ENCODE measurements around the gene STARD9. TPM values are rescaled to one million over a fixed set of nuclear protein-coding genes. Genes with fewer than 3 reads are reported as not detected.

Gene STARD9
- polyA plus RNA-seq, 1 donor (not counting 4 experiments of a cell fraction or from before 2014, with no cell fraction given), result 0.76 TPM

- Histone ChIP-seq H3K4me1 (ENCODE audit: control insufficient read depth, extremely low read depth, insufficient read depth, low read length) (no peaks in the 10 kb centered on the region), H3K27me3 (ENCODE audit: control insufficient read depth, extremely low read depth, insufficient read depth, low read length) (no peaks in the 10 kb centered on the region), H3K9me3 (ENCODE audit: control insufficient read depth, low read depth, low read length) (no peaks in the 10 kb centered on the region), H3K79me2 (ENCODE audit: control insufficient read depth, insufficient read depth, low read length) (no peaks in the 10 kb centered on the region), H3K9me1 (ENCODE audit: control insufficient read depth, extremely low read depth, insufficient read depth, low read length) (no peaks in the 10 kb centered on the region), H2AFZ (ENCODE audit: control insufficient read depth, low read length) (no peak overlapping the region), H3K27ac (ENCODE audit: control insufficient read depth, insufficient read depth, low read length) (no peak overlapping the region), H3K36me3 (ENCODE audit: control insufficient read depth in 2 of 2, extremely low read depth in 1 of 2, insufficient read depth in 2 of 2, low read length in 2 of 2) (peaks cover 0 to 6% of the 10 kb centered on the region in 2 experiments), H3K9ac (ENCODE audit: control insufficient read depth, extremely low read depth, insufficient read depth, low read length) (no peak overlapping the region), H3K4me3 (ENCODE audit: control insufficient read depth in 2 of 3, extremely low read depth in 1 of 3, insufficient read depth in 2 of 3, low read depth in 1 of 3, low read length in 3 of 3) (no peak overlapping the region), H4K20me1 (ENCODE audit: control insufficient read depth, extremely low read depth, insufficient read depth, low read length) (no peaks in the 10 kb centered on the region), H3K4me2 (ENCODE audit: control insufficient read depth, extremely low read depth, insufficient read depth, low read depth, low read length) (no peak overlapping the region)
- dilution Hi-C loops (cut with MboI; ENCODE audit: extremely low pct_ligation_motif_present, low sequenced_read_pairs), result no loop called here
- TF ChIP-seq CTCF (optimal IDR thresholded peaks at IDR 0.05 in 1 of 3, IDR thresholded peaks at IDR 0.05 in 1 of 3, conservative IDR thresholded peaks at IDR 0.05 in 1 of 3; ENCODE audit: extremely low read depth in 1 of 3, insufficient read depth in 2 of 3, low read length in 3 of 3), result no peak
- TF ChIP-seq EZH2 (IDR thresholded peaks at IDR 0.05; ENCODE audit: low read length), result no peak
- DNase-seq (ENCODE audit: low read depth, low spot score) (no peak), FAIRE-seq (no peak)
Measured at GRCh38 chr15:42694398-42694797, 119.0 kb downstream of the STARD9 start.

- Histone ChIP-seq H3K27me3 (ENCODE audit: control insufficient read depth, extremely low read depth, insufficient read depth, low read length) (no peaks in the 10 kb centered on the region), H3K4me3 (ENCODE audit: control insufficient read depth in 2 of 3, extremely low read depth in 1 of 3, insufficient read depth in 2 of 3, low read depth in 1 of 3, low read length in 3 of 3) (no peak overlapping the region), H3K4me1 (ENCODE audit: control insufficient read depth, extremely low read depth, insufficient read depth, low read length) (no peaks in the 10 kb centered on the region), H3K9me3 (ENCODE audit: control insufficient read depth, low read depth, low read length) (no peaks in the 10 kb centered on the region), H3K27ac (ENCODE audit: control insufficient read depth, insufficient read depth, low read length) (no peak overlapping the region), H3K9ac (ENCODE audit: control insufficient read depth, extremely low read depth, insufficient read depth, low read length) (no peak overlapping the region), H3K4me2 (ENCODE audit: control insufficient read depth, extremely low read depth, insufficient read depth, low read depth, low read length) (no peak overlapping the region), H2AFZ (ENCODE audit: control insufficient read depth, low read length) (no peak overlapping the region), H3K36me3 (ENCODE audit: control insufficient read depth in 2 of 2, extremely low read depth in 1 of 2, insufficient read depth in 2 of 2, low read length in 2 of 2) (peaks cover 0 to 6% of the 10 kb centered on the region in 2 experiments), H3K79me2 (ENCODE audit: control insufficient read depth, insufficient read depth, low read length) (no peaks in the 10 kb centered on the region), H3K9me1 (ENCODE audit: control insufficient read depth, extremely low read depth, insufficient read depth, low read length) (no peaks in the 10 kb centered on the region), H4K20me1 (ENCODE audit: control insufficient read depth, extremely low read depth, insufficient read depth, low read length) (no peaks in the 10 kb centered on the region)
- DNase-seq (ENCODE audit: low read depth, low spot score) (no peak), FAIRE-seq (no peak)
- TF ChIP-seq EZH2 (IDR thresholded peaks at IDR 0.05; ENCODE audit: low read length) (no peak), CTCF (optimal IDR thresholded peaks at IDR 0.05 in 1 of 3, IDR thresholded peaks at IDR 0.05 in 1 of 3, conservative IDR thresholded peaks at IDR 0.05 in 1 of 3; ENCODE audit: extremely low read depth in 1 of 3, insufficient read depth in 2 of 3, low read length in 3 of 3) (no peak)
- dilution Hi-C loops (cut with MboI; ENCODE audit: extremely low pct_ligation_motif_present, low sequenced_read_pairs), result no loop called here
Measured at GRCh38 chr15:42695527-42696071, 120.2 kb downstream of the STARD9 start.

Measured in keratinocyte (primary cell).